Measurements from ENCODE around the gene LDLRAD3.

The LDLRAD3 gene

DNA sequence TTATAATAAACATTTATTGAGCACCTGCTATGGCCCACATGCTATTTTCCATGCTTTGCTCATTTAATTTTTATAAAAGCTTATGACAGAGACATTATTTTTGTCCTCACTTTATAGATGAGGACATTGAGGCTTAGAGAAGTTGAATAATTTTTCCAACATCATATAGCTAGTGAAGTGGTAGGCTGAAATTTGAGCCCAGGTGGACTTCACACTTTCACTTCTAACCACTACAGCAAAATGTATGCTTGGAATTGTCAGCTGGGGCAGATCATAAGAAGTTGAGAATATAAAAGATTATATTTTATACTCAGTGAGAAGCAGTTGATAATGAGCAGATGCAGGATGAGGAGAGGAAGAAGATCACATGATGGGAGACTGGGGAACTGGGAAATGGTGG, 146.1 kb downstream of the LDLRAD3 start:
- peaks cover 15% of the 10 kb centered on the region for H3K27me3 Mint-ChIP-seq
- H3K4me3 Mint-ChIP-seq: no peak overlapping the region
- H3K9me3 Mint-ChIP-seq: peaks cover 9% of the 10 kb centered on the region
- H3K27ac Mint-ChIP-seq: no peak overlapping the region
- no peak for ATAC-seq
- H3K4me1 Mint-ChIP-seq: no peaks in the 10 kb centered on the region
- no peaks in the 10 kb centered on the region for H3K36me3 Mint-ChIP-seq

DNA sequence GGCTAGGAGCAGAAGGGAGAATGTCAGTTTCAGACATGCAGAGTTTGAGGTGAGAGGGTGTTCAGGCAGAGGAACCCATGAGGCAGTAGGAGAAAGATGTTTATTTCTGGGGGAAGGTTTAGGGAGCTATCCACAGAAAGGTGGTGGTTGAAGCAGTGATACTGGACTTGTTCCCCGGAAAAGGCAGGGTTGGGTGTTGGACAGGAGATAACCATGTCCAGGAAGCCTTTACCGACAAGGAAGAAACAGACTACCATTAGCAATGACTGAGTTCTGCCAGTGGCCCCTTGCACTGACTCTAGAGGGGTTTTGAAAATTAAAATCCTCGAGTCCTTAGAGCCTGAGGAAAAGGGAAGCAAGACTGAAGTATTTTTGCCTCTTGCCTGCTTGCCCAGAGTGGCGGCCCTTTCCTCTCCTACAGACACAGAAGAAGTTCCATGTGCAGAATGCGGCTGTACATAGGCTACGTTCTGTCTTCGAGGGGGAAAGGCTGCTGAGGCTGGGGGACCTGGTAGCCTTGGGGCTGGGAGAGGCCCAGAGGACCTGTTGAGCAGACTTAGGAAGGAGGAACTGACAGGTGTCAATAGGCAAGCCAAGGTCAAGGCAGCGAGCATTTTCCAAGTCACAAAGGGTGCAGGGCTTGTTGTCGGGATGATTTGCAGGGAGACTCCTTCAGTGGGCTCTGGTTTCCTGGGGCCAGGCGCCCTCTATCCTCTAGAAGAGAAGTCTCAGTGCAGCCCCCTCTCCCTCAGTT, 146.7 kb downstream of the LDLRAD3 start:
- H3K36me3 Mint-ChIP-seq: no peaks in the 10 kb centered on the region
- H3K9me3 Mint-ChIP-seq: peaks cover 8% of the 10 kb centered on the region
- H3K27ac Mint-ChIP-seq: no peak overlapping the region
- no peak for ATAC-seq
- H3K4me3 Mint-ChIP-seq: no peak overlapping the region
- peaks cover 15% of the 10 kb centered on the region for H3K27me3 Mint-ChIP-seq
- H3K4me1 Mint-ChIP-seq: no peaks in the 10 kb centered on the region

DNA sequence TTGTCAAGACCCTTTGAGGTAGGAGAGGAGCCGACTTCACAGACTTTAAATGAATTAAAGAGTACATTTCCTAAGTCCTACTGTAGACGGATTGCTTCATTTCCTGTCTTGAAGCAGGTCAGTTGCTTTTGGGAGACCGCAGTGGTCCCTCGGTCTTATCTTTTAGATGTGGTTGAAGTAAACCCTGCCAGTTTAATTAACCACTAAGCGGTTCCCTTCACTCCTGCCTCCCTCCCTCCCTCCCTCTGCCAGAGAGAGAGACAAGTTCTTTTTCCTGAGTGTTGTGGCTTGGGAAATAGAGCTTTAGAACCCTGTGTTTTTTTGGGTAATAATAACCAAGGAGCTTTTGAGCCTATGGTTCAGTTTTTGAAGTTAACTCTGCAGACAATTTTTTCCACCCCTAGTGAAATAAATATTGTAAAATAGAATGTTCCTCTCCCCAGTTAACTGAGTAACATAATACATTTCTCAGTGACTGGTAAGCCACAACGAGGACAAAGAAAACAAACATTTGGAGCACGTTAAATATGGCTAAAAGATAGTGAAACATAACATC, 147.5 kb downstream of the LDLRAD3 start:
- H3K9me3 Mint-ChIP-seq: peaks cover 4% of the 10 kb centered on the region
- no peaks in the 10 kb centered on the region for H3K4me1 Mint-ChIP-seq
- no peak for ATAC-seq
- peaks cover 15% of the 10 kb centered on the region for H3K27me3 Mint-ChIP-seq
- no peak overlapping the region for H3K4me3 Mint-ChIP-seq
- H3K27ac Mint-ChIP-seq: no peak overlapping the region
- no peaks in the 10 kb centered on the region for H3K36me3 Mint-ChIP-seq

DNA sequence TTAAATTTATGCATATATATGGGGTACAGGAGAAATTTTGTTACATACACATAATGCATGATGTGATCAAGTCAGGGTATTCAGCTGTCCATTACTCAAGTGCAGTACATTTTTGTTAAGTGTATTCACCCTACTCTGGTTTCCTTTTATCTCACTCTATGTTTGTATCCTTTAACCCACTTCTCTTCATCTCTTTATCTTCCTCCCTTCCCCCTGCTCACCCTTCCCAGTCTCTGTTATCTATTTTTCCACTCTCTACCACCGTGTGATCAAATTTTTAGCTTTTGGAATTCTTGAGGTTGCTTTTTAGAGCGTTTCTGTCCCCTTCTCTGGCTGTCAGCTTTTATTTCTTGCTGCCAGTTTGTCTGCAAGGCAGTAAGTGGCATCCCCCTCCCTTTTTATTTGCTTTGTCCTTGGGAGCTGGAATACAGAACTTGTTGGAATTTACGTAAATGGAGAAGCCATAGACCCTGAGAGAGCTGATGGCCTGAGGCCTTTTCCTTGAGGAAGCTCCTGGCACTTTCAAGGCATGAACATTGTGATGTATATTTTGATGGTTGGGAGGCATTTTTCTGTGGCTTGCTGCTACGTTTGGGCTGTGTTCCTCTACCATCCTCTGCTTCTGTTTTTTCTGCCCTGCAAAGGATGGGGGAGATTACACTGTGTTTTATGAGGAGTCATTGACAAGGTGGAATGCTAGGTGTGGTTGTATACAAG, 148.6 kb downstream of the LDLRAD3 start:
- Mint-ChIP-seq H3K27me3 (peaks cover 24% of the 10 kb centered on the region), H3K9me3 (peaks cover 4% of the 10 kb centered on the region), H3K36me3 (no peaks in the 10 kb centered on the region), H3K4me1 (no peaks in the 10 kb centered on the region), H3K27ac (no peak overlapping the region), H3K4me3 (no peak overlapping the region)
- ATAC-seq: no peak

DNA sequence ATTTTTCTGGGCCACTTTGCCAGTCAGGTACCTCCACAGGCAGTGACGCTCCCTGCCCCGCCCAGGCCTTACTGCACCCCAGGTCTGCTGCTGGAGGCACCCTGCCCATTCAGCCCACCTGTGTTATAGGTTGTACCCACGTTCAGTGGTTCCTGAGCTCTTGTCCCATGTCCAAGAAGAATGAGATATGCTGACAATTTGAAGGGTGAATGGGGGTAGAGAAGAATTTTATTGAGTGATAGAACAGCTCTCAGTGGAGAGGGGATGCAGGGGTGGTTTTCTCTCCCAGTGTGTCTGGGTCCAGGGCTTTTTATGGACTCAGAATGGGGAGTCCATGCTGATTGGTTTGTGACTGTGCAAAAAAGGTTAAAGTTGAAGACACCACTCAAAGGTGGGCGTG, 149.7 kb downstream of the LDLRAD3 start:
- Mint-ChIP-seq H3K4me1 (no peaks in the 10 kb centered on the region), H3K27me3 (peaks cover 27% of the 10 kb centered on the region), H3K9me3 (peaks cover 4% of the 10 kb centered on the region), H3K27ac (no peak overlapping the region), H3K36me3 (no peaks in the 10 kb centered on the region), H3K4me3 (no peak overlapping the region)
- no peak for ATAC-seq

DNA sequence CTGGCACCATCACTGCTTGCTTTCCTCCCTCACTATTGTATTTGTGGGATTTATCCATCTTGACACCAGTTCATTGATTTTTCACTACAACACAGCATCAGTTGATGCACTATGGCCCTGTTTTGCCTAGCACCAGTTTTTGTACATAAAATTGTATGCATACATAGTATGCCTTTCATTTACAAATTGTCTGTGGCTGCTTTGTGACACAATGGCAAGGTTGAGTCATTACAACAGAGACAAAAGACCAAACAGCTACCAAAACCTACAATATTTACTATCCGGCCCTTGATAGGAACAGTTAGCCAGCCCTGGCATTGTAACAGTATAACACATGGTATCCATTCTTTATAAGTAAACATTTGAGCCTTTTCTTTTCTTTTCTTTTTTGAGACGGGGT, 150.3 kb downstream of the LDLRAD3 start:
- Mint-ChIP-seq H3K4me1 (no peaks in the 10 kb centered on the region), H3K9me3 (peaks cover 4% of the 10 kb centered on the region), H3K27me3 (peaks cover 27% of the 10 kb centered on the region), H3K27ac (no peak overlapping the region), H3K4me3 (no peak overlapping the region), H3K36me3 (no peaks in the 10 kb centered on the region)
- ATAC-seq: no peak

DNA sequence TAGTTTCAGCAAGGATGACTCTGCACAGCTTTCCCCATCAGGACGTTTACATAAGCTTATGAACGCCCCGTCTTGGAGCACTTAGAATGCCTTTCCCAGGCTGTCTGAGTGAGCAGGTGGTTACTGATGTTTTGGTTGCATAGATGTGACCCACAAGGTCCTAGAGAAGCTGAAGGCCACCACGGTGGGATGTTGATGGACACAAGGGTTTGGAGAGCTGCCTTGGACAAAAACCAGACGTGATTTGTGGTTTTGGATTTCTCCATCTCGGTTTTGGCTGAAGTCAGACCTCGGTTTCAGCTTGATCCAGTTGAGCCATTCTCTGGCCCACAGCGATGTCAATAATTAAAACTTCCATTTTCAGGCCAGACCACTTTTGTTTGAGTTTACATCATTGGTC, 151.9 kb downstream of the LDLRAD3 start:
- Mint-ChIP-seq H3K27ac (no peak overlapping the region), H3K4me1 (no peaks in the 10 kb centered on the region), H3K36me3 (no peaks in the 10 kb centered on the region), H3K27me3 (peaks cover 16% of the 10 kb centered on the region), H3K9me3 (peaks cover 4% of the 10 kb centered on the region), H3K4me3 (no peak overlapping the region)
- no peak for ATAC-seq

DNA sequence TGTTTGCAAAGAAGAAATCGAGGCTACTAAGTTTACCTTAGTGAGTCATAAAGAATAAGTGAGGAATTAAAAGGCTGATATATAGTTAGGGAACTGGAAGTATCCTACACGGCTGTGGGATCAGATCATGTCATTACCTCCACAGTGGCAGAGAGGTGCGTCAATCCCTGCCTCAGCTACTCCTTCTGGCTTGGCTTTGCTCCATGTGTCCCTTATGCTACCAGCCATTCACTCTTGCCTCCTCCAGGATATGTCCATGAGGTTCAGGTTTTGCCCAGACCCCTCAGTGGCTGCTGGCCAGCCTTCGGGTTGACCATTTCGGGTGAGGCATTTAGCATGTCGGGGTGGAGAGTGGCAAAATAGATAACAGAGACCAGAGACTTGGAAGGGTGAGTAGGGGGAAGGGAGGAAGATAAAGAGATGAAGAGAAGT, 153.4 kb downstream of the LDLRAD3 start:
- peaks cover 12% of the 10 kb centered on the region for H3K27me3 Mint-ChIP-seq
- ATAC-seq: no peak
- no peaks in the 10 kb centered on the region for H3K4me1 Mint-ChIP-seq
- H3K9me3 Mint-ChIP-seq: peaks cover 4% of the 10 kb centered on the region
- H3K36me3 Mint-ChIP-seq: no peaks in the 10 kb centered on the region
- no peak overlapping the region for H3K4me3 Mint-ChIP-seq
- no peak overlapping the region for H3K27ac Mint-ChIP-seq

DNA sequence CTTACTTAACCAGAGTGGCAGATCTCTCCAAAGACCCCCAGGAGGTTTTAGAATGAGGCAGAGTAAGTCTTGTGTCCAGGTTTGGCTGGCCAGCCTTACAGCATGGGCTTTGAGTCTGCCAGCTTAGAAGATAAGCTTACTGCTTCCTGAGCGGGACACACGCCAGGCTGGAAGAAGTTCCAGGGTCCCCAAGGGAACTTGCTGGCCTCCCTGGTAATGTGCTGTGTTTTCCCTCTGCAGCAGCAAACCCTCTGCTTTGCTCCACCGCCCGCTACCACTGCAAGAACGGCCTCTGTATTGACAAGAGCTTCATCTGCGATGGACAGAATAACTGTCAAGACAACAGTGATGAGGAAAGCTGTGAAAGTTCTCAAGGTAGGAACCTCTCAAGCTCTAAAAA, 154.2 kb downstream of the LDLRAD3 start:
- no peaks in the 10 kb centered on the region for H3K36me3 Mint-ChIP-seq
- no peak for ATAC-seq
- H3K4me3 Mint-ChIP-seq: no peak overlapping the region
- peaks cover 12% of the 10 kb centered on the region for H3K27me3 Mint-ChIP-seq
- no peak overlapping the region for H3K27ac Mint-ChIP-seq
- H3K4me1 Mint-ChIP-seq: no peaks in the 10 kb centered on the region
- peaks cover 4% of the 10 kb centered on the region for H3K9me3 Mint-ChIP-seq

DNA sequence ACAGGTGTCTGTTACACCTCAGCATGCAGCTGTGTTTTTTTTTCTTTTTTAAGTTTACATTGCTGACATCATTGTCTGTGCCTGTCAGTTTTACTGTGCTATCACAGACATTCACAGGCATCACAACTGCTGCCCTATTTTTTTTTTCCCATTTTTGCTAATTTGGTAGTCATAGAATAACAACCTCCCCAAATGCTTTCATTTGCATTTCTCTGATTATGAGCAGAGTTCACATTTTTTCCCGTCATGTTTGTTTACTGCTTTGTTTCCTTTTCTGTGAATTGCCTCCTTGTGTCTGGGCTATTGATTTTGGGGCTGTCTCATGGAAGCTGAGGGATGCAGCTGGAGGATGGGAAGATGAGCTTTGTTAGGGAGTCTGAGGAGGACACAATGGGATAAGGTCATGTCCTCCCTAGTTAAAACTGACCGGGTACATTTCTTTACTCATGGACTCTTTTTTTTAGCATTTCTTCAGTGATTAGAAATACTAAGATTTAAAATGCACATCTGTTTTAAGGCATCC, 155.1 kb downstream of the LDLRAD3 start:
- ATAC-seq: no peak
- Mint-ChIP-seq H3K27ac (no peak overlapping the region), H3K9me3 (no peaks in the 10 kb centered on the region), H3K4me3 (no peak overlapping the region), H3K4me1 (no peaks in the 10 kb centered on the region), H3K27me3 (peaks cover 12% of the 10 kb centered on the region), H3K36me3 (no peaks in the 10 kb centered on the region)

DNA sequence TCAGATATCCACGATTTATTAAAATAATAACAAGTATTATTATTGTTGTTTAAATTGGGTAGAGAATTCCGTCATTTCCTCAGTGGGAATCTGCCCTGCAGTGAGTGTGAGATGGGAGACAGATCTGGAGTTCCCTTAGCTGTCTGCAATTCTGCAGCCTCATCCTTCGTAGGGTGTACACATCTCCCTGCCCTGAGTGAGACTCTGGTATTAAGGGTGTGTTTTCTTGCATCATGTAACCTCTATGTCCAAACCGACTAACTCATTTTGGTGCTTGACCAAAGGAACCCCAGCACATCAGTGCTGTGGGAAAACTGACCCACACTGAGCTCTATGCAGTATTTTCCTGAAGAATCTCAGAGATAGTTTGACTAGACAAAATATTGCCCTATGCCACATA, 157.6 kb downstream of the LDLRAD3 start:
- Mint-ChIP-seq H3K36me3 (no peaks in the 10 kb centered on the region), H3K9me3 (no peaks in the 10 kb centered on the region), H3K4me1 (no peaks in the 10 kb centered on the region), H3K27ac (no peak overlapping the region), H3K27me3 (peaks cover 12% of the 10 kb centered on the region), H3K4me3 (no peak overlapping the region)
- ATAC-seq: no peak

DNA sequence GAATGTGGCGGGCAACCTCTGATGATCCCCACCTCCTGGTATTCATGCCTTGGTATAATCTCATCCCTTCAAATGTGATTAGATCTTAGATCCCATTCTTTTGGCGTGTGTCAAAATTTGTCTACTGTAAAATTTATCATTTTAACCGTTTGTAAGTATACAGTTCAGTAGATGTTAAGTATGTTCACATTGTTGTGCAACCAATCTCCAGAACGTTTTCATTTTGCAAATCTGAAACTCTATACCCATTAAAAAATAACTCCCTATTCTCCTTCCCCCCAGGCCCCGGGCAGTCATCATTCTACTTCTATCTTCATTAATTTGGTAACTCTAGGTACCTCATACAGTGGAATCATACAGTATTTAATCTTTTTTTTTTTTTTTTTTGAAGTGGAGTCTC, 159.0 kb downstream of the LDLRAD3 start:
- no peak overlapping the region for H3K27ac Mint-ChIP-seq

DNA sequence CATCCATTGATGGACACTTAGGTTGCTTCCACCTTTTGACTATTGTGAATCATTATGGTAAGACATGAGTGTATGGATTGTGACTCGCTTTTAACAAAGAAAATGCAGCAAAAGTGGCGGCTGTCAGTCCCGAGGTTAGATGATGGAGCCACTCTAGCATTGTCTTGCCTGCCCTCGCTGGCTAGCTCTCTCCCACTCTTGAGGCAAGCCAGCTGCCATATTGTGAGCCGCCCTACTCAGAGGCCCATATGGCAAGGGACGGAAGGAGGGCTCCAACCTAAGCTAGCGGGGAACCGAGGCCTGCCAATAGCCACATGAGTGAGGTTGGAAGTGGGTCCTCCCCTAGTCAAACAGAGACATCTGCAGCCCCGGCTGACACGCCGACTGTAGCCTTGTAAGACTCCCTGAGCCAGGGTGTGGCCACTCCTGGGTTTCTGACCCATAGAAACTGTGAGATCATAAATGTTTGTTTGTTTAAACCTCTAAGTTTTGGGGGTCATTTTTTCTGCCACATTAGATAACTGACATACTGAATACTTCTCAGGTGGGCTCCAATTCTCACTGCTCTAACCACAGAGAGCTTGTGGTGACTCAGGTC, 160.2 kb downstream of the LDLRAD3 start:
- no peak for ATAC-seq
- no peaks in the 10 kb centered on the region for H3K9me3 Mint-ChIP-seq
- no peak overlapping the region for H3K27ac Mint-ChIP-seq
- H3K4me1 Mint-ChIP-seq: no peaks in the 10 kb centered on the region
- H3K4me3 Mint-ChIP-seq: no peak overlapping the region
- no peaks in the 10 kb centered on the region for H3K27me3 Mint-ChIP-seq
- H3K36me3 Mint-ChIP-seq: no peaks in the 10 kb centered on the region

More for the DNA sequence above, 159.0 kb downstream of the LDLRAD3 start:
- no peak overlapping the region for H3K4me3 Mint-ChIP-seq
- no peak for ATAC-seq
- no peaks in the 10 kb centered on the region for H3K4me1 Mint-ChIP-seq
- no peaks in the 10 kb centered on the region for H3K36me3 Mint-ChIP-seq
- no peaks in the 10 kb centered on the region for H3K27me3 Mint-ChIP-seq
- no peaks in the 10 kb centered on the region for H3K9me3 Mint-ChIP-seq

DNA sequence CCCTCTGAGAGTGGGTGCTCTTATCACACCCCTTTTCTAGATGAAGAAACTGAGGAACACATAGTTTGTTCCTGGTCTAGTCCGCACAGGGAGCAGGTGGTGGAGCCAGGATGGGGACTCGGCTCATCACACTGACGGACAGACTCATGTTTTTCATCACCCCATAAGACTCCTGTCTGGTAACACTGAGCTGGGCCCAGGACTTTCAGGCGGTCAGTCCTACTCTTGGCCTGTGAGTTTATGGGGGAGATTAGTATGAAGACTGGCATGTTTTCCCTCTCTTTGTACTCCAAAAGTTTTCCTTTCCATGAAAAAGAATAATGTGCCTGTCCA, 160.8 kb downstream of the LDLRAD3 start:
- no peaks in the 10 kb centered on the region for H3K4me1 Mint-ChIP-seq
- no peaks in the 10 kb centered on the region for H3K36me3 Mint-ChIP-seq
- H3K9me3 Mint-ChIP-seq: no peaks in the 10 kb centered on the region
- H3K4me3 Mint-ChIP-seq: no peak overlapping the region
- H3K27ac Mint-ChIP-seq: no peak overlapping the region
- H3K27me3 Mint-ChIP-seq: no peaks in the 10 kb centered on the region
- ATAC-seq: no peak

DNA sequence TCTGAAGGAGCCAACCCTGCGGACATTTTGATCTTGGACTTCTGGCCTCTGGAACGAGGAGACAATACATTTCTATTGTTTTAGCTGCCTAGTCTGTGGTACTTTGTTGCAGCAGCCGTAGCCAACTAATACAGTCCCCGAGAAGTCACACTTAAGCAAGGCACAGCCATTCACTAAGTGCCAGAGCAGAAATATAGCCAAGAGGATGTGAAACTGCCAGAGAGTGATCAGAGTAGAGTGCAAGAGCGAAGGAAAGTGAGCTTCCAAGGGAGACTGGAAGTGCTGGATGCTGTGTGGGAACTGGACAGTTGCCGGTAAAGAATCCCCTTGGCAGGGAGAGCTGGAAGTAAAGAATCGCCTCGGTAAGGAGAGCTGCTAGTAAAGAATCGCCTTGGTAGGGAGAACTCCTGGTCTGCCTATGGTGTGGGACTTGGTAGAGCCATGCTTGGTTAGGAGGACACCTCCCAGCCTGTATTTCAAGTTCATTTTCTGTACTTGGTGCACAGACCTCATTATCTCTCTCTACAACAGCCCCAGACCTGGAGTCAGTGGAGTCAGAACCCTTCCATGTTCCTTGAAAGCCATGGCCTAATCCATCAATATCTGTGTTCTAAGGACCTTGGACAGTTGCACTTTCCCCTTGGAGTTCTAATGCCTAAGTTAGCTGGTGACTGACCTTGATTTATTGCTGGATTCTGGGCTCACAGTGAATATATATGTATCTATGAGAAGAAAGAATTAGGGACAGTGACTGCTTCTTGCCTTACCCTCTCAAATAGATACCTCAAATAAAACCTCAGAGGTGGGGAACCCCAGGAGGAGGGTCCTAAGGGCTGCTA, 162.1 kb downstream of the LDLRAD3 start:
- H3K4me1 Mint-ChIP-seq: no peaks in the 10 kb centered on the region
- H3K27ac Mint-ChIP-seq: no peak overlapping the region
- H3K27me3 Mint-ChIP-seq: no peaks in the 10 kb centered on the region
- no peaks in the 10 kb centered on the region for H3K36me3 Mint-ChIP-seq
- no peak for ATAC-seq
- no peak overlapping the region for H3K4me3 Mint-ChIP-seq
- no peaks in the 10 kb centered on the region for H3K9me3 Mint-ChIP-seq
